Parathyroid adenoma (tissue), 2 donors: ENCODE results near the gene LYSMD2.
A peak's percentile ranks its signal among the peaks of the same experiment; 100 is the strongest.

Experiments used
- H2AFZ ChIP-seq: fragments of 300-600 bp; sonication (generic); one replicate; pipeline ENCODE4 v1.7.0; 2017; ENCODE audit warnings: antibody characterized with exemption, mild to moderate bottlenecking
- H3K27ac ChIP-seq: fragments of 300-600 bp; sonication (generic); one replicate; pipeline ENCODE4 v1.7.0; 2017
- H3K27me3 ChIP-seq: fragments of 300-600 bp; sonication (generic); one replicate; pipeline ENCODE4 v1.7.0; 2017; ENCODE audit warnings: low read length; ENCODE audit not compliant: control insufficient read depth, insufficient read depth
- H3K36me3 ChIP-seq: fragments of 300-600 bp; sonication (generic); one replicate; pipeline ENCODE4 v1.7.0; 2017; ENCODE audit warnings: low read length; ENCODE audit not compliant: control insufficient read depth, insufficient read depth
- H3K4me1 ChIP-seq: fragments of 300-600 bp; sonication (generic); one replicate; pipeline ENCODE4 v1.7.0; 2017; ENCODE audit warnings: control low read depth
- H3K4me2 ChIP-seq: fragments of 300-600 bp; sonication (generic); one replicate; pipeline ENCODE4 v1.7.0; 2017; ENCODE audit warnings: low read length
- H3K4me3 ChIP-seq: fragments of 300-600 bp; sonication (generic); one replicate; pipeline ENCODE4 v1.7.0; 2017; ENCODE audit warnings: low read depth, low read length
- H3K79me2 ChIP-seq: fragments of 300-600 bp; sonication (generic); one replicate; pipeline ENCODE4 v1.7.0; 2017; ENCODE audit warnings: control low read depth
- H3K9ac ChIP-seq: fragments of 300-600 bp; sonication (generic); one replicate; pipeline ENCODE4 v1.7.0; 2017; ENCODE audit warnings: mild to moderate bottlenecking
- H3K9me3 ChIP-seq: fragments of 300-600 bp; sonication (generic); one replicate; pipeline ENCODE4 v1.7.0; 2017; ENCODE audit warnings: low read length; ENCODE audit not compliant: control insufficient read depth
- TF ChIP-seq, protein P1 (sequence below): fragments of 300-600 bp; sonication (generic); IDR thresholded peaks from one replicate; pipeline ENCODE4 v1.7.0; 2017; ENCODE audit warnings: antibody characterized with exemption, mild to moderate bottlenecking
- donor health status: primary hyperparathyroidism.

Gene LYSMD2

GRCh38 chr15:51681303-51681963 lies 56.0 kb downstream of the LYSMD2 start, which contains the start of gene SCG3:
TSS of gene SCG3 (plus strand) at chr15:51681503. CDS start at chr15:51681756, 253 bp downstream.
- Histone ChIP-seq H3K79me2 (no peaks in the 10 kb centered on the region), H3K4me1 (no peaks in the 10 kb centered on the region), H2AFZ (peak within 1 kb of the TSS; percentile 77), H3K4me2 (no peak within 1 kb of the TSS), H3K27me3 (no peaks in the 10 kb centered on the region), H3K9me3 (no peaks in the 10 kb centered on the region), H3K27ac (peak within 1 kb of the TSS; percentile 36), H3K9ac (no peak within 1 kb of the TSS), H3K36me3 (no peaks in the 10 kb centered on the region), H3K4me3 (no peak within 1 kb of the TSS)
- TF ChIP-seq, protein P1, sequence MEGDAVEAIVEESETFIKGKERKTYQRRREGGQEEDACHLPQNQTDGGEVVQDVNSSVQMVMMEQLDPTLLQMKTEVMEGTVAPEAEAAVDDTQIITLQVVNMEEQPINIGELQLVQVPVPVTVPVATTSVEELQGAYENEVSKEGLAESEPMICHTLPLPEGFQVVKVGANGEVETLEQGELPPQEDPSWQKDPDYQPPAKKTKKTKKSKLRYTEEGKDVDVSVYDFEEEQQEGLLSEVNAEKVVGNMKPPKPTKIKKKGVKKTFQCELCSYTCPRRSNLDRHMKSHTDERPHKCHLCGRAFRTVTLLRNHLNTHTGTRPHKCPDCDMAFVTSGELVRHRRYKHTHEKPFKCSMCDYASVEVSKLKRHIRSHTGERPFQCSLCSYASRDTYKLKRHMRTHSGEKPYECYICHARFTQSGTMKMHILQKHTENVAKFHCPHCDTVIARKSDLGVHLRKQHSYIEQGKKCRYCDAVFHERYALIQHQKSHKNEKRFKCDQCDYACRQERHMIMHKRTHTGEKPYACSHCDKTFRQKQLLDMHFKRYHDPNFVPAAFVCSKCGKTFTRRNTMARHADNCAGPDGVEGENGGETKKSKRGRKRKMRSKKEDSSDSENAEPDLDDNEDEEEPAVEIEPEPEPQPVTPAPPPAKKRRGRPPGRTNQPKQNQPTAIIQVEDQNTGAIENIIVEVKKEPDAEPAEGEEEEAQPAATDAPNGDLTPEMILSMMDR, result no peak

DNA sequence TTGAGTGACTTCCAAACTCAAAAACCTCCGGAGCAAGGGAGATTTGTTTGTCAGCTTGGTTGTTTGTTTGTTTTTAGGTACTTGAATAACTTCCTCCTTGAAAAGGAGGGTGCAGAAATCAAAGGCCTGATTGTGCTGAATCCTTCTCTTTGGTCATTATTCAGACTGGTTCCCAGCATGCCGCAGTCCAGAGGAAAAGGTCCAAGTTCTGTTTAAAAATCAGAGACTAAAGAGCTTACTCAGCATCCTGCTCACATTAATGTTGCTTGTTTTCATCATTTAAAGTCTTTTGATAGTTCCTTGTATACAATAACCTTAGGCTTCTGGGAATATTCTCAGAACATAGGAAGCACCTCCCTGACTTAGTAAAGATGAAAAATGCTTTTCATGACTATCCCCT lies 57.1 kb downstream of the LYSMD2 start:
- Histone ChIP-seq H3K79me2 (no peaks in the 10 kb centered on the region), H3K4me2 (no peak overlapping the region), H3K27ac (no peak overlapping the region), H3K36me3 (no peaks in the 10 kb centered on the region), H3K9me3 (no peaks in the 10 kb centered on the region), H3K4me3 (no peak overlapping the region), H3K4me1 (no peaks in the 10 kb centered on the region), H2AFZ (peak overlapping the region; percentile 77), H3K9ac (no peak overlapping the region), H3K27me3 (no peaks in the 10 kb centered on the region)
- TF ChIP-seq, protein P1, result no peak

- H3K79me2 ChIP-seq, result no peaks in the 10 kb centered on the region
Measured at GRCh38 chr15:51678096-51678495, 59.4 kb downstream of the LYSMD2 start.

GRCh38 chr15:51677452-51677851 lies 60.0 kb downstream of the LYSMD2 start:
- Histone ChIP-seq H3K4me1 (no peaks in the 10 kb centered on the region), H3K4me2 (no peak overlapping the region), H2AFZ (no peak overlapping the region), H3K27ac (no peak overlapping the region), H3K9me3 (no peaks in the 10 kb centered on the region), H3K79me2 (no peaks in the 10 kb centered on the region), H3K4me3 (no peak overlapping the region), H3K27me3 (no peaks in the 10 kb centered on the region), H3K36me3 (no peaks in the 10 kb centered on the region), H3K9ac (no peak overlapping the region)
- TF ChIP-seq, protein P1, result no peak

More at GRCh38 chr15:51678096-51678495, 59.4 kb downstream of the LYSMD2 start:
- Histone ChIP-seq H3K27ac (no peak overlapping the region), H3K9me3 (no peaks in the 10 kb centered on the region), H3K4me2 (no peak overlapping the region), H3K36me3 (no peaks in the 10 kb centered on the region), H3K4me3 (no peak overlapping the region), H2AFZ (no peak overlapping the region), H3K27me3 (no peaks in the 10 kb centered on the region), H3K9ac (no peak overlapping the region), H3K4me1 (no peaks in the 10 kb centered on the region)
- TF ChIP-seq, protein P1, result no peak

DNA sequence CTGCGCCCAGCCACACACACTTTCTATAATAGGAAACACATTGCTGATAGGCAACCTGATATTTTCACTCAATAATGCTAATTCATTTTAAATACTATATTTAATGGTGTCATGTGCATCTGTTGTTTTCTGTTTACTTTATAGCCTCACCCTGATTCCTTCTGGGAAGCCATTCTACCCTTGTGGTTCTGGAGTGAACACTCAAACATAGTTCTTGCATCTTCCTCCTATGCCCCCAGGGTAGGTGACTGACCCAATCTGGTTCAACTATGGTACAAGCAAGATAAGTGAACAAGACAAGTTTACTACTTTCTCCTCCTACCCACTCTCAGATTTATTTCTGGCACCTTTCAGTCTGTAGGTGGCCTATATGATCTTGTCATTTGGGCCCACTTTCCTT lies 60.4 kb downstream of the LYSMD2 start:
- H3K36me3 ChIP-seq, result no peaks in the 10 kb centered on the region
- H3K9me3 ChIP-seq, result no peaks in the 10 kb centered on the region
- no peaks in the 10 kb centered on the region for H3K79me2 ChIP-seq
- H3K9ac ChIP-seq, result no peak overlapping the region
- H3K4me3 ChIP-seq, result no peak overlapping the region
- no peaks in the 10 kb centered on the region for H3K27me3 ChIP-seq
- H3K4me2 ChIP-seq, result no peak overlapping the region
- no peak overlapping the region for H3K27ac ChIP-seq
- no peak overlapping the region for H2AFZ ChIP-seq
- no peaks in the 10 kb centered on the region for H3K4me1 ChIP-seq
- TF ChIP-seq, protein P1, result no peak
